Ovary (tissue), 10 donors: ENCODE data around the gene LETM1. TPM values are rescaled to one million over a fixed set of nuclear protein-coding genes. Genes with fewer than 3 reads are reported as not detected.

Source experiments
- DNase-seq, 5 donors: peaks; one replicate each; pipeline ENCODE4 v3.0.0-alpha.2; 2019 to 2020
- H3K27ac ChIP-seq, 2 donors: fragments of 200-600 bp; one replicate each; pipeline versions ENCODE4 v1.5.1 to v1.8.0; 2019 to 2022
- H3K27me3 ChIP-seq: fragments of 200-600 bp; one replicate; pipeline ENCODE4 v1.8.0; 2022
- H3K36me3 ChIP-seq: fragments of 200-600 bp; sonication (generic); one replicate; pipeline ENCODE4 v1.5.1; 2019
- H3K4me1 ChIP-seq: one replicate; pipeline ENCODE4 v1.8.1; 2013; ENCODE audit warnings: mild to moderate bottlenecking, moderate library complexity; ENCODE audit not compliant: insufficient read depth
- H3K4me3 ChIP-seq: fragments of 200-600 bp; sonication (generic); one replicate; pipeline ENCODE4 v1.5.1; 2017
- H3K9me3 ChIP-seq, 2 donors: fragments of 200-600 bp in 1 of 2; sonication (generic) in 1 of 2; one replicate each; pipeline versions ENCODE4 v1.5.1 to v1.8.1; 2013 to 2019; ENCODE audit warnings: mild to moderate bottlenecking in 1 of 2, moderate library complexity in 1 of 2
- EP300 ChIP-seq: sonication (generic); formaldehyde crosslinking; IDR thresholded peaks from one replicate; pipeline ENCODE4 v1.6.1; 2017; ENCODE audit warnings: antibody characterized with exemption
- POLR2A ChIP-seq: fragments of 450-650 bp; IDR thresholded peaks from one replicate; pipeline ENCODE4 v1.6.1; 2017; ENCODE audit warnings: antibody characterized with exemption, mild to moderate bottlenecking, moderate library complexity
- WGBS, 3 donors: extraction: QIAGEN DNeasy Blood & Tissue Kit in 1 of 3; methylation state at CpG; one replicate each; pipeline versions ENCODE4 v1.1.5 to v1.1.7; 2013 to 2017; 5-methylcytosine and 5-hydroxymethylcytosine counted together
- intact Hi-C, 4 donors: fragments of 100-400 bp; cut with DNase I; formaldehyde crosslinking; loops; one replicate each; pipeline versions ENCODE4 v1.11.0 to v1.15.1; 2022 to 2023
- long read RNA-seq, 3 donors: library from polyadenylated mRNA in 2 of 3; unstranded in 2 of 3; transcript quantifications; one replicate each; pipeline ENCODE4 v2.0.0 and lab custom pipeline, GENCODE V29; 2021 to 2026
- polyA plus RNA-seq, 2 donors: library from polyadenylated mRNA; stranded (reverse); fragments of 200-250 nt in 1 of 2; fragments of 350-450 nt in 1 of 2; fragmentation: Illumina TruSeq in 1 of 2; extraction: RNeasy Lipid Tissue Mini Kit (QIAGEN cat#74804) in 1 of 2; gene quantifications; one replicate each; pipeline ENCODE4 v1.2.3, GENCODE V29; 2013 to 2014
- total RNA-seq, 7 donors: library from RNA; depleted of rRNA in 2 of 7; stranded (reverse); fragments of >200 nt in 2 of 7; fragmentation: NEBNext Ultra II Directional in 3 of 7; extraction: Animal tissue kit (Norgen Biotek cat#: 25700) in 3 of 7; gene quantifications; one replicate each; pipeline versions ENCODE4 v1.1.0 to v1.2.4, GENCODE V29; 2016 to 2023
- TF ChIP-seq, protein P1 (sequence below), 3 donors: fragments of 450-650 bp in 2 of 3; fragments of 200-600 bp in 1 of 3; IDR thresholded peaks; one replicate each; pipeline versions ENCODE4 v1.5.1 to v1.8.0; 2016 to 2022; ENCODE audit warnings: antibody characterized with exemption in 3 of 3, mild to moderate bottlenecking in 1 of 3
- donor health status: DM: no; HTN: no; CAD: no; lungs with moderate emphysema.
- donor health status: DM: no; HTN: no; CAD: no.
- donor health status: Bipolar disorder and iron deficiency.
- donor health status: DM: yes; HTN: yes; CAD: no.
- donor health status: DM: no; HTN: no; CAD: no.
- donor health status: DM: yes; HTN: yes; CAD: no.

The LETM1 gene
- total RNA-seq: 10 to 100 TPM; 22.7 to 43.6 (median 31.0) TPM
- 10 to 100 TPM in 1 of 2 donors, 1 to 10 TPM in 1; 9.3 to 11.9 TPM for polyA plus RNA-seq
- long read RNA-seq, donor 1, full-length matches to known transcripts: 12 of 37 reads
- long read RNA-seq, donor 1, partial matches to known transcripts: 6 of 37 reads
- long read RNA-seq, donor 1, other reads (novel, unspliced or antisense): 19 of 37 reads
- long read RNA-seq, donor 2, full-length matches to known transcripts: 4 of 32 reads
- long read RNA-seq, donor 2, partial matches to known transcripts: 28 of 32 reads
- long read RNA-seq, donor 2, other reads (novel, unspliced or antisense): 0 of 32 reads
- long read RNA-seq, donor 3, full-length matches to known transcripts: 28 of 47 reads
- long read RNA-seq, donor 3, partial matches to known transcripts: 8 of 47 reads
- long read RNA-seq, donor 3, other reads (novel, unspliced or antisense): 11 of 47 reads

GRCh38 chr4:1856071-1856942 is at the start of gene LETM1:
TSS of gene LETM1 (minus strand) at chr4:1856156. CDS start at chr4:1855950, 206 bp downstream.
- intact Hi-C loops: no loop called here
- Histone ChIP-seq H3K27me3 (no peaks in the 10 kb centered on the region), H3K27ac (peak within 1 kb of the TSS; percentile 58 to 75), H3K36me3 (no peaks in the 10 kb centered on the region), H3K9me3 (no peaks in the 10 kb centered on the region), H3K4me3 (peak within 1 kb of the TSS; percentile 84), H3K4me1 (peaks cover 11% of the 10 kb centered on the region)
- WGBS, 3 donors: 0 to 1% (median 0%) methylated on average over 41 to 107 of the region's 107 CpGs
- TF ChIP-seq POLR2A (peak; percentile 43), EP300 (no peak)
- TF ChIP-seq, protein P1, sequence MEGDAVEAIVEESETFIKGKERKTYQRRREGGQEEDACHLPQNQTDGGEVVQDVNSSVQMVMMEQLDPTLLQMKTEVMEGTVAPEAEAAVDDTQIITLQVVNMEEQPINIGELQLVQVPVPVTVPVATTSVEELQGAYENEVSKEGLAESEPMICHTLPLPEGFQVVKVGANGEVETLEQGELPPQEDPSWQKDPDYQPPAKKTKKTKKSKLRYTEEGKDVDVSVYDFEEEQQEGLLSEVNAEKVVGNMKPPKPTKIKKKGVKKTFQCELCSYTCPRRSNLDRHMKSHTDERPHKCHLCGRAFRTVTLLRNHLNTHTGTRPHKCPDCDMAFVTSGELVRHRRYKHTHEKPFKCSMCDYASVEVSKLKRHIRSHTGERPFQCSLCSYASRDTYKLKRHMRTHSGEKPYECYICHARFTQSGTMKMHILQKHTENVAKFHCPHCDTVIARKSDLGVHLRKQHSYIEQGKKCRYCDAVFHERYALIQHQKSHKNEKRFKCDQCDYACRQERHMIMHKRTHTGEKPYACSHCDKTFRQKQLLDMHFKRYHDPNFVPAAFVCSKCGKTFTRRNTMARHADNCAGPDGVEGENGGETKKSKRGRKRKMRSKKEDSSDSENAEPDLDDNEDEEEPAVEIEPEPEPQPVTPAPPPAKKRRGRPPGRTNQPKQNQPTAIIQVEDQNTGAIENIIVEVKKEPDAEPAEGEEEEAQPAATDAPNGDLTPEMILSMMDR (IDR thresholded peaks at IDR 0.05): no peak
- DNase-seq: peak; percentile 93 to 97 (median 94)

GRCh38 chr4:1904042-1904441 is 48.1 kb upstream of the LETM1 start:
- intact Hi-C loops: no loop called here
- no peak overlapping the region for H3K4me3 ChIP-seq
- no peak overlapping the region for H3K27ac ChIP-seq
- H3K9me3 ChIP-seq: no peaks in the 10 kb centered on the region
- H3K4me1 ChIP-seq: peaks cover 1% of the 10 kb centered on the region
- DNase-seq: no peak
- no peaks in the 10 kb centered on the region for H3K36me3 ChIP-seq
- H3K27me3 ChIP-seq: no peaks in the 10 kb centered on the region
- 43 to 56% (median 50%) methylated on average over 3 of the region's 3 CpGs for WGBS, 3 donors
- TF ChIP-seq POLR2A: no peak
- TF ChIP-seq EP300: no peak
- TF ChIP-seq, protein P1 (IDR thresholded peaks at IDR 0.05): no peak

DNA sequence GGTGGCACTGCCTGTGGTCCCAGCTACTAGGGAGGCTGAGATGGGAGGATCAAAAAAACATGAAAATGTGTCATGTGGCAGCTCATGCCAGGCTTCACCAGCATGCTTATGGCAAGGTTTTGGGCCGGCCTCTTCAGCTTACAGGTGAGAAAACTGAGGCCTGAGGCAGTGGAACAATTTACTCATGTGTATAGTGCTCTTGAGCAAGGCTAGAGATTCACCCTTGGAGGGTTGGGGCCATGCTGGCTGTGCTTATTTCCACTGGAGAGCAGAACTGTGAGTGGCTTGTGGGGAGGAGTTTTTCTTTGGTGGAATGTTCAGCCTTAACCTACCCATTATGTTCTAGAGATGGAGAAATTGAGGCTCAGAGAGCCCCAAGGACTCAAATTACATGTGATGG is 47.1 kb upstream of the LETM1 start:
- 96 to 100% (median 100%) methylated on average over 1 of the region's 1 CpG for WGBS, 3 donors
- no peaks in the 10 kb centered on the region for H3K27me3 ChIP-seq
- no peak overlapping the region for H3K4me3 ChIP-seq
- no peaks in the 10 kb centered on the region for H3K36me3 ChIP-seq
- no peak for DNase-seq
- TF ChIP-seq, protein P1 (IDR thresholded peaks at IDR 0.05): no peak
- no peak for TF ChIP-seq POLR2A
- TF ChIP-seq EP300: no peak
- H3K4me1 ChIP-seq: peaks cover 1% of the 10 kb centered on the region
- intact Hi-C loops: no loop called here
- H3K9me3 ChIP-seq: no peaks in the 10 kb centered on the region
- no peak overlapping the region for H3K27ac ChIP-seq

DNA sequence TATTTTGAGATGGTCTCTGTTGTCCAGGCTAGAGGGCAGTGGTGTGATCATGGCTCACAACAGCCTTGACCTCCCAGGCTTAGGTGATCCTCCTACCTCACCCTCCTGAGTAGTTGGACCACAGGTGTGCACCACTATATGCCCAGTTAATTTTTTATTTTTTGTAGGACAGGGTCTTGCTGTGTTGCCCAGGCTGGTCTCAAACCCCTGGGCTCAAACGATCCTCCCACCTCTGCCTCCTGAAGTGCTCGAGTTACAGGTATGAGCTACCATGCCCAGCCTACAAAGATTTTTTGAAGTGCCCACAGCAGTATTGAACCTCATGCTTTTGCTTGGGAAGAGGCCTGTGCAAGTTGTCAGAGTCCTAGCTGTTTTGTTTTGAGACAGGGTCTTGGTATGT is 46.3 kb upstream of the LETM1 start:
- DNase-seq: no peak
- Histone ChIP-seq H3K4me1 (peaks cover 1% of the 10 kb centered on the region), H3K9me3 (no peaks in the 10 kb centered on the region), H3K4me3 (no peak overlapping the region), H3K27me3 (no peaks in the 10 kb centered on the region), H3K36me3 (no peaks in the 10 kb centered on the region), H3K27ac (no peak overlapping the region)
- TF ChIP-seq EP300 (no peak), POLR2A (no peak)
- TF ChIP-seq, protein P1 (IDR thresholded peaks at IDR 0.05): no peak
- intact Hi-C loops: no loop called here
- 74 to 84% (median 79%) methylated on average over 2 of the region's 2 CpGs for WGBS, 3 donors
